PC-9 (cell line): ENCODE measurements around the gene NFE2L2.

ENCODE experiments used
- EZH2 ChIP-seq: fragments of 200-600 bp; sonication (generic); IDR thresholded peaks from 2 replicates; pipeline ENCODE4 v1.8.0; 2017; ENCODE audit warnings: antibody characterized with exemption, low read depth
- TF ChIP-seq, protein P1 (sequence below): fragments of 200-600 bp; sonication (generic); conservative IDR thresholded peaks from 2 replicates; pipeline ENCODE4 v1.6.1; 2017; ENCODE audit warnings: mixed run types, antibody characterized with exemption, mild to moderate bottlenecking, moderate library complexity

DNA sequence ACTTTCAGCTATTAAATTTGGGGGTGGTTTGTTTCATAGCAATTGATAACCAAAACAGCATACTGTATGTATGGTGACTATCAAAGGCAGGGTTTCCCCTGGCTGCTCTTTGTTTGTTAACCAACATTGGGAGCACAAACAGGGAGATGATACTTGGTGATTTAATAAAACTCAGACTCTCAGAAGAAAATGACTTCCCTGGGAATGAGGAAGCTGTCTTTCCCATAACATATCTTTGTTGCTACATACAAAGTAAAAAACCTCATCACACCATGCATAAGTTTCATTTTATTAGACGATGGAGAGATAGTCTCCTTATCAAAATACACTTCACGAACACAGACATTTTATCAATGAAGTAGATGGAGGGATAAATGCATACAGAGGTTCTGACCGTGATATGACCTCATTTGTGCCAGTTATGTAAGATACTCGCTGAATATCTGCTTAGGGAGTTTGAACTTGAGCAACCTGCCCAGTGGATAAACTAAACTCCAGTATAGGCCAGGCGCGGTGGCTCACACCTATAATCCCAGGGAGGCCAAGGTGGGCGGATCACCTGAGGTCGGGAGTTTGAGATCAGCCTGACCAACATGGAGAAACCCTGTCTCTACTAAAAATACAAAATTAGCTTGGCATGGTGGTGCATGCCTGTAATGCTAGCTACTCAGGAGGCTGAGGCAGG is 3.8 kb upstream of the NFE2L2 start:
- TF ChIP-seq, protein P1, sequence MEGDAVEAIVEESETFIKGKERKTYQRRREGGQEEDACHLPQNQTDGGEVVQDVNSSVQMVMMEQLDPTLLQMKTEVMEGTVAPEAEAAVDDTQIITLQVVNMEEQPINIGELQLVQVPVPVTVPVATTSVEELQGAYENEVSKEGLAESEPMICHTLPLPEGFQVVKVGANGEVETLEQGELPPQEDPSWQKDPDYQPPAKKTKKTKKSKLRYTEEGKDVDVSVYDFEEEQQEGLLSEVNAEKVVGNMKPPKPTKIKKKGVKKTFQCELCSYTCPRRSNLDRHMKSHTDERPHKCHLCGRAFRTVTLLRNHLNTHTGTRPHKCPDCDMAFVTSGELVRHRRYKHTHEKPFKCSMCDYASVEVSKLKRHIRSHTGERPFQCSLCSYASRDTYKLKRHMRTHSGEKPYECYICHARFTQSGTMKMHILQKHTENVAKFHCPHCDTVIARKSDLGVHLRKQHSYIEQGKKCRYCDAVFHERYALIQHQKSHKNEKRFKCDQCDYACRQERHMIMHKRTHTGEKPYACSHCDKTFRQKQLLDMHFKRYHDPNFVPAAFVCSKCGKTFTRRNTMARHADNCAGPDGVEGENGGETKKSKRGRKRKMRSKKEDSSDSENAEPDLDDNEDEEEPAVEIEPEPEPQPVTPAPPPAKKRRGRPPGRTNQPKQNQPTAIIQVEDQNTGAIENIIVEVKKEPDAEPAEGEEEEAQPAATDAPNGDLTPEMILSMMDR = no peak
- TF ChIP-seq EZH2 = no peak
